GM19467 (cell line): ENCODE data around the gene ATP6V1G1.
A peak's percentile ranks its signal among the peaks of the same experiment; 100 is the strongest.

Experiments
- ATAC-seq: cut with Tn5 transposase; IDR thresholded peaks from one replicate; pipeline ENCODE4 v1.9.1; 2021; ENCODE audit warnings: mild to moderate bottlenecking, moderate library complexity; ENCODE audit not compliant: unreplicated experiment

ATP6V1G1 gene

DNA sequence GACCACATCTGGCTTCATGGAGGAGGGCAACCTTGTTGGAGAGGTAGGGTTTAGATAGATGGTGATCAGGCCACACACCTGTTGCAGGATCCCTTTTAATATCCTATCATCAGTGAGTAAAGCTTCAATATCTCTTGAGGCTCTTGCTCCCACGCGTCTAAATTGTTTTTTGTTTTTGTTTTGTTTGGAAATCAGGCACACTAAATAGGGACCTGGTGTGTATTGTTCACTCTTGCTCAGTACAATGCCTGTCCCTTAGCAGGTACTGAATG, 20.9 kb downstream of the ATP6V1G1 start:
- ATAC-seq, result no peak

DNA sequence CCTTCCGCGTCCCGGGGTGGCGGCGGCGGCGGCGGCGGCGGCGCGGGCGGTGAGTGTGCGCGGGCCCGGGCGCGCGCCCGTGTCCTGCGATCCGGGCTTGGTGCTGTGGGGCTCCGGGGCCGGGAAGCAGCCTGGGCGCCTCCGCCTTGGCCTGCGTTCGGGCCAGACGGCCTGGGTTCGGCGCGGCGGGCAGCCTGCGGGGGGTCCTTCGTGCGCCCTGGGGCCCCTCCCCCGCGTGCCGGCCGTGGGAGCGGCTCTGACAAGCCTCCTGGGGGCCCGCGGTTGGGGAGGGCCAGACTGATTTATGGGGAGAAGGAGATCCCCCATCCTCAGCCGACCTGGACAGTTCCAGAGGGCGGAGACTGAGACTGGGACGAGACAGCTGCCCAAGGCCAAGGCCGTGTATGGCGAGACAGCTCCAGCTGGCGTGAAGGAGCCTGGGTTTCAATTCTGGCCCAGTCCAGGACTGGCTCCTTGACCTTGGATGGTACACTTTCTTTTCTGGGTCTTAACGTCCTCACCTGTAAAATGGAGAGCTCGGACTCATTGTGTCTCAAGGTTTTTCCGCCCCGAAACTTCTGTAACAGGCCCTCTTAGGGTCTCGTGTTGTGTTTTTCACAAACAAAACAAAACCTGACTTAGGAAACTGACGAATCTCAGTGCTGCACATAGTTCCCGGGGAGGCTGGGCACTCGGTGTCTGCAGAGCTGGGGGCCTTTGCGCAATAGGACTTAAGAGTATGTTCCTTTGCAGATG, 24.1 kb downstream of the ATP6V1G1 start:
- peak; percentile 35 for ATAC-seq

DNA sequence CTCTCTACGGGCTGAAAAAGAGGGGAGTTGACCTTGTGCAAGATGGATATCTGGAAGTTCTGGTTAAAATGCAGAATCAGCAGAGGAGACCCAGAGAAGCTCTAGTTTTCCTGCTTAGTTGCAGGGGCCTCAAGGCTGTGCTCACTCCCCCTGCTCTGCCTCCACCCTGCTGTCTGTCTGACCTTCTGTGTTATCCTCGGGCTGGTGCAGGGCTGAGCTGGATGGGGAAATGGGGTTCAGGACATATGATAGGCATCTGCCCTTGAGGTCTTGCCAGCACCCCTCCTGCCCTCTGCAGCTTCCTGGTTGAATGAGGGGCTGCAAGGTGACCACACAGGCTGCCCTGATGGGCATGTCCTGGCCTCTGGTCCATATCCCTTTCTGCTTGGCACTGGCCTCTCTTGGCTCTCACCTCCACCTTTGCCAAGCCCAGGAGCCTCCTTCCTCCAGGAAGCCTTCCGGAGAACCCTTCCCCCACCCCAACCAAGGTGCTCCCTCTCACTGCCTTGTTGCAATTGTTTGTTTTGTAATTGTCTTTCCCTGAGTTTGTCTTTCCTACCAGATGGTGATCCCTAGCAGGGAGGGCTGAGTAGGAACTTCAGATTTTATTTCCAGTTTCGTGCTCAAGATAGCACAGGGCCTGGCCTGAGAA, 24.8 kb downstream of the ATP6V1G1 start:
- no peak for ATAC-seq

DNA sequence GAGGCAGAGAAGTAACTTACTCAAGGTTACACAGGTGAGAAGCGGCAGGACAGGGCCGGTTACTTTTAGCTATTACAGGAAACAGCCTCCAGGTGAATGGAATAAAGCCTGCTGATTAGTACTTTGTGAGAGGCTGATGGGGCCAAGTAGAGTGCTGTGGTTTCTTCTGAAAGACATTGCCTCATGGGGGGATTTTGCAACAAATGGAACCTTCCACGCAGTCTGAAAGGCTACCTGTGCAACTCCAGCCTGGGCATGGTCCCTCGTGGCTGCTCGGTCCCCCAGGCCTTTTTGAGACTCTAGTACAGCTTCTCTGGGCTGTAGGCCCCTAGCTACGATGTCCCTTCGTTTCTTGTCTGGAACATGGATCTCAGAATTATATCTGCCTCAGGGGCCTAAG, 25.5 kb downstream of the ATP6V1G1 start:
- ATAC-seq, result no peak

DNA sequence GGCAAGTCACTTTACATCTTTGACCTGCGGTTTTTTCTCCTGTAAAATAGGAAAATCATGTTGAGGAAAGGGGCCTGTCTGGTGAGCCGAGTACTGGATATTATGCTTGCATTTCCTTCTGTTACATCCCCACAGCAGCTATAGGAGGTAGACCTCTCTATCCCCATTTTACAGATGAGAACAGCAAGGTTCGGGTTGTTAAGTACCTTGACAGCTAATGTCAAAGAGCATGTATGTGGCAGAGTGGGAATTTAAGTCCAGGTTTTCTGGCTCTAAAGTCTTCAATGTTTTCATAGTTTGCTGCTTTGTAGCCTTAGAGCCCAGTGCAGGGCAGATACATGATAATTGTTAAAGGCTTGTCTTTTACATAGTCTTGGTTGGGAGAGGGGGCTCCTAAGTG, 26.4 kb downstream of the ATP6V1G1 start:
- ATAC-seq, result no peak

DNA sequence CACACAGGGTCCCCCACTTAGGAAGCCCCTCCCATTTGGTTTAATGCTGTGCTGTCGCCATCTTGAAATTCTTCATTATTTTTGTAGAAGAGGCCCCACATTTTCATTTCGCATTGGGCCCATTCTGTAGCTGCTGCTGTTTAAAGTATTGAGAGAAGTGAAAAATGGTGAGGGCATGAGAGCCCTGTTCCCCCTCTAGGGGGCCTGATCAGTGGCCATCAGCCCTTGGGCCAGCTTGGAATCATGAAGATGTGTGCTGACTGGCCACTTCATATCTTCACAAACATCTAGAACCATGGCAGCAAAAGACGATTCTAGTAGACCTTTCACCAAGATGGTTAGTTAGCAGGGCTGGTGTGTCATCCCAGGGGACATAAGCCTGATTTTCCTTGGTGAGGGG, 26.8 kb downstream of the ATP6V1G1 start:
- no peak for ATAC-seq

DNA sequence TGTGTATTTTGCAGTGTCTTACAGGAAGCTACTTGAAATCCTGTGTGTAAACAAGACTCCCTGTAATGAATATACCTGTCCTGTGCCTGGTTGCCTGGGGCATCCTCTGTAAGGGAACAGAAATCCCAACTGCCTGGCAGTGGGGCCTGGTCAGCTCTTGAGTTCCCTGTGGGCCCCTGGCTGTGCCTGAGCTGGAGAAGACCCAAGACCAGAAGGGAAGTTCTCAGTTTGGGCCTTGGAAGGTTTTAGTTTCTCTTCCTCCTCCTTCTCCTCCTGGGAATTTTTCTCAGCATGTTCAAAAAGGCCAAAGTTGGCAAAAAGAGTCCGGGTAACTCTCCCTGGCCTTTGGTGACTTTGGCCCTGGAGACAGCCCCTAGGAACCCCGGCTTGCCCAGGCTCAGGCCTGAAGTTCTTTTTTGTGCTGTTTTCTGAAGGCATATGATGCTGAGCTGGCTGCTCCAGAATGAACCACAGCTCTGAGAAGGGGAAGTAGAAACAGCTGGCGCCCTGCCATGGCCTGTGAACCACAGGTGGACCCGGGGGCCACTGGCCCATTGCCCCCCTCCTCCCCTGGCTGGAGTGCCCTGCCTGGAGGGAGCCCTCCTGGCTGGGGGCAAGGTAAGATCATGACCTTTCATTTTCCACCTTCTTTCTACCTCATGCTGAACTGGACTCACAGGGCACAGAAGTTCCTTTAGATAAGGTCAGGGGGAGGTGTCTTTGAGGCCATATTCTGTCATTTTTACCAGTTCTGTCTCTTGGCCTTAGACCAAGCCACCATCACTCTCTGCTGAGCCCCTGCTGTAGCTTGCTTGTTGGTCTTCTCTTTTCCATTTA, 29.3 kb downstream of the ATP6V1G1 start:
- ATAC-seq, result peak; percentile 62

DNA sequence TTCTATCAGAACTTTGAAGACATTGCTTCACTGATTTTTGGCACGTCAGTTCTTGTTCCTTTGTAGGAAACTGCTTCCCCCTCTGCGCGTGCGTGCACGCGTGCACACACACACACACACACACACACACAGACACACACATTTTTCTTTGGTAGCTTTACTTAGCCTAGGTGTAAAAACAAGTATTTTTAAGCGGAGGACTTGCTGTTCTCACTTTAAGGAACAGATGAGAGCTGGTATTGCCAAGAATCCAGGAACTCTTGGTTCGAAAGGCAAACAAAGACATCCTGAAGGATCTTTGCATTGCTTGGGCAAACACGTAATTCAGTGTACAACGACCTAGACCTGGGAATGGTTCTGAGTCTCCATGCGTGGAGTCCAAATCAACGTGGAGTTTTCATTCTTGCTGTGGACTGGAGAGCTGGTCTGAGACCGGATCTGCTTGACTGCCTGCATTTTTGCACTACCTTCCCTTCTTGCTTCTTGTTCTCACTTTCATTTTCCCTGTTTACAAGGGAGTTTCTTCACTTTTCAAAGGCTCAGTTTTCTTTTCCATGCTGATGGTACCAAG, 31.7 kb downstream of the ATP6V1G1 start:
- peak; percentile 40 for ATAC-seq

DNA sequence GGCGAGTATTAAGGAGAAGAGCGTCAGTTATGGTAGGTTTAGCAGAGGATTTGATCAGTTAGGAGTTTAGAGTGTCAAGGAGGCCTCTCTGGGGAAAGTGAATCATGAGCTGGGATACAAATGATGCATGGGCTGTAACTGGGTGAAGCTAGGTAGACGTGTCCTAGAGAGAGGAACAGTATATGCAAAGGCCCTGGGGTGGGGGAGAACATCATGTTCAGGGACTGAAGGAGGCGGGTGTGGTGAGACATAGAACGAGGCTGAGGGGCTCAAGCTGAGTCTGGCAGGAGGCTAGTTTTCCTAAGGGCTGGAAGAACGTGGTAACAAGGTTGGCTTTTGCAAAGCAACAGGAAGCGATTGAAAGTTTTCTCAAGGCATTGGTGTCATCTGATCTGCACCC, 34.0 kb downstream of the ATP6V1G1 start:
- no peak for ATAC-seq

DNA sequence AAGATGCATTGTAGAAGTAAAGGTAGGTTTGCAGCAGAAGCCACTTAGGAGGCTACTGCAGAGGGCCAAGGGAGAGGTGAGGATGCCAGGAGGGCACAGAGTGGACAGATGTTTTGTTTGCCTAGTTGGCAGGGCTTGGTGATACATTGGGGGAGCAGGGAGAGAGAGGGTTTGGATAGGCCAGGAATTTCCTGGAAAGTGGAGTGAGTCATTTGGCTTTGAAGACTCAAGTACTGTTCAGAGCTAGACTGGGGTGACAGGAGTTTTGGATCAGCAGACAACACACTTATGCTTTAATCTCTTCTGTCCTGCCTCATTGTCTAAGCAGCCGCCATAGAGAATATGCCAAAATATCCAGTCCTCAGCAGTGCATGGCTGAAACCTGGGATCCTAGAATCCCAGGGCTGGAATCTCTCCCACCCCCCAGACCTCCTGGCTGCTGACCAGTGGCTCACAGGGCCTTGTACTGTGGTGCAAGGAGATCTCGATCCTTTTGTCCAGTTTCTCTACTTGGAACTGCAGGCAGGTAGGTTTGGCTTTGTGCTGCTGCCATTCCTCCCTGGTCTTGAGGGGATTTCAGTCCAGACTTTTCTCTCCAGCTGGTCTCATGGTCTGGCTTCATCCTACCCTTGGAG, 34.5 kb downstream of the ATP6V1G1 start:
- no peak for ATAC-seq

DNA sequence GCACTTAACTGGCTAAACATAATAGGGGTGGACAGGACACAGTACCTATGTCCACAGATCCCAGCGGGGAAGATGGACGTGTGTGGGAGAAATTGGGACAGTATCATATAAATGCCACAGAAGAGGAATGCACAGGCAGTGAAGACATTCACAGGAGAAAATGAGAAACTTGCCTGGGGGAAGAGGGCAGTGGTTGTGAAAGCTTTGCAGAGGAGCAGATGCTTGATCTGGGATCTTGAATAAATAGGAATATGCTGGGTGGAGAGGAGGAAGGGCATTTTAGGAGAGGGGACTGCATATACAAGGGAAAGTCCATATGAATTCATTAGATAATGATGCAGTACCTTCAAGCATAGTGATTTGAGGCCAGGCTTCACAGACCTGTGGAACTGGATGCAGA, 37.1 kb downstream of the ATP6V1G1 start:
- no peak for ATAC-seq

DNA sequence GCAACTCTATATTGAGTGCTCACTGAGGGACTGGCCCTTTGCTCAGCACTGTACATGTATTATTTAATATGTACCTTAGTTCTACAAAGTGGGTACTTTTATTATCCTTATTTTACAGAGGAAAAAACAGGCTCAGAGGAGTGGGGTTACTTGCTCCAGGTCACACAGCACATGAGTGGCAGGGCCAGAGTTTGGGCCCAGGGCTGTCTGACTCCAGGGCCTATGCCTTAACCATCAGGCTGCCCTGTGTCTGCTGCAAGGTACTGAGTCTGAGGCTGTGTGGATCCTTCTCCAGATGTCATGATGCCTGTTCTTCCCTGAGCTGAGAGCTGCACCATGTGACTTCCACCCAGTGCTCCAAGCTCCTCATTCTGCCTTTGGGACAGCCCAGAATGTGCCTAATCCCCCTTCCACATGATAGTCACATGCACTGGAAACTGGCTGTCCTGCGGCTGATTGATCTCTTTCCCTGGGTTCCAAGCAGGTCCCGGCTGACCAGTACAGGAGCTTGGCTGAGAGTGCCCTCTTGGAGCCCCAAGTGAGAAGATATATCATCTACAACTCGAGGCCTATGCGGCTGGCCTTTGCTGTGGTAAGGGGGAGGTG, 38.9 kb downstream of the ATP6V1G1 start:
- ATAC-seq, result no peak

DNA sequence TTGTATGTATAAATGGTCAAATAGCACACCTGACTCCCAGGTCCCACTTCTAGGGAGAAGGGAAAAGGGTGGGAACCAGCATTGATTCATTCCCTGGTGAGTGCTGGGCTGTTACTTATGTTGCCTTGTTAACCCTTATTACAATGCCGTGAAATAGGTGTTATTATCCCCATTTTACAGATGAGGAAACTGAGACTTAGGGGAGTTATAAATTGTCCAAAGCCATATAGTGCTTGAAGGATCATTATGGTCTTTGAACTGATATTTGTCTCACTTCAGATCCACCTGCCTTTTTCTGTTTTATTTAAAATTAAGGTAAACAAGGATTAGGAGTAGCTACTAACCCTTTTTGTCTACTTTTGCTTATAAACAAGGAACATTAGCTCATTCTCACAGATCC, 40.0 kb downstream of the ATP6V1G1 start:
- ATAC-seq, result no peak

DNA sequence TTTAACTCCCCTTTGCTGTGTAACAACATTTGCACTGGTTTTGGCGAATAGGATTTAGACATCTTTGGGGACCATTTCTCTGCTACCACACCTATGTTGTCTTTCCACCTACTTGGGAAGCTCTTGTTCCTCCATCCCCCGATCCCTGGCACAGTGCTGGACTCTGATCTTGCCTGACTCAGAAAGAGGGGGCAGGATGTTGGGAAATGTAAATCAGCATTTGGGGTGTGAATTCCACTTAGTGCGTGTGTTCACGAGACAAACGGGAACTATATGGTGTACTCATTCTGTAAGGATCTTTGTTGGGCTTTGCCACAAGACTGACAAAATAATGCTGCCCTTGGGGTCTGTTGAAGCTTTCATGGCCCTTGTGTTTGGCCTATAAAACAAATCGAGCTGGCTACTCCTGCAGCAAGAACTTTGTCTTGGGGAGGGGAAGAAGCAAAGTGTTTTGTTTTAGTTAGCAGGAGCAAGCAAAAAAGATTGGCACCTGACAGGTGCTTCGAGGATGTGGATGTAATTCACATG, 42.1 kb downstream of the ATP6V1G1 start:
- no peak for ATAC-seq

DNA sequence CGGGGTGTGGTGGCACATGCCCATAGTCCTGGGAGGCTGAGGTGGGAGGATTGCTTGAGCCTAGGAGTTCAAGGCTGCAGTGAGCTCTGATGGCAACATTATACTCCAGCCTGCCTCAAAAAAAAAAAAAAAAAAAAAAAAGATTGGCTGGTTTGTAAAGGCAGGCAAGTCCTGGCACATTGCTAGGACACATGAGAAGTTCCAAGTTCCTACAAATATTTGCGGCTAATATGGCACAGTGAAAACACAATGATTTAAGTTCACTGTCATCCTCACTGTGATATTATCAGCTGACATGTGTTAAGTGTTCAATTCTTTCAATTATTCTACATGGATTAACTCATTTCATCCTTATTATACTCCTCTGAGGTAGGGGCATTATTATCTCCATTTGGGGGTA, 43.6 kb downstream of the ATP6V1G1 start:
- ATAC-seq, result no peak

DNA sequence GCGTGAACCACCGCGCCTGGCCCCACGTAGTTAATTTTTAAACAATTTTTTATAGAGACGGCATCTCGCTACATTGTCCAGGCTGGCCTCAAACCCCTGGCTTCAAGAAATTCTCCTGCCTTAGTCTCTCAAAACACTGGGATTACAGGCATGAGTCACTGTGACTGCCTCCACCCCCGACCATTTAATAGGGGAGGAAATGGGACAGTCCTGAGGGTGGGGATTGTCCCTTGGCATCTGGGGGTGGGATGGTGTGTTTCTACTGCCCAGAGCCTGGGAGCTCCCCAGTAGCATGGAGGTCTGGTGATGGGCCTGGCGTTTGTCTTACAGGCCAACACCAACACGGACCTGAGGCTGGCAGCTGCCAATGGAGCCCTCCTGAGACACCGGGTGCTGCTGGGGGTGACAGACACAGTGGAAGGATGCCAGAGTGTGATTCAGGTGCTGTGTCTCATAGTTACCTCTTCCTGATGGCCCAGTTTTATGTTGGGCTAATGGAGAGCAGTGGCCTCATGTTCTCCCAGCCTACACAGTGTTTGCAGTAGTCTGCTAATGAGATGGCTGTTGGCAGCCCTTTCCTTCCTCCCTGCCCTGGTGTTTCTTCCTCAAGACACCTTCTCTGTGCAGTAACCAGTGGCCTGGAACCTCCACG, 46.0 kb downstream of the ATP6V1G1 start:
- ATAC-seq, result no peak

DNA sequence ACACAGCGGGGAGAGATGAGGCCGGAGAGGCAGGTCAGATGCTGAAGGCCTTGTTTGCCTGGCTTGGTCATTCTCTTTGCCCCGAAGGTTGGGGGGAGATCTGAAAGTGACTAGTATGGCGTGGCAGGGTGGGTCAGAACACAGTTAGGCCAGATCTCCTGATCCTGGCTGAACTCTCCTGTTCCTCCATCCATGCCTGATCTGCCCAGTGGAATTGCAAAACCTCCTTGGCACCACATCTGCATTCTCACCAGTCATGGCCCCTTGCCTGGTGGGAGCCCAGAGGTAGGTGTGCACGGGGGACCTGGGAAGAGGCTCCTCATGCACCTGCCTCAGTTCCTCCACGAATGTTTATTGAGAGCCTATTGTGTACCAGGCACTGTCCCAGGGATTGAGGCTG, 46.8 kb downstream of the ATP6V1G1 start:
- no peak for ATAC-seq

DNA sequence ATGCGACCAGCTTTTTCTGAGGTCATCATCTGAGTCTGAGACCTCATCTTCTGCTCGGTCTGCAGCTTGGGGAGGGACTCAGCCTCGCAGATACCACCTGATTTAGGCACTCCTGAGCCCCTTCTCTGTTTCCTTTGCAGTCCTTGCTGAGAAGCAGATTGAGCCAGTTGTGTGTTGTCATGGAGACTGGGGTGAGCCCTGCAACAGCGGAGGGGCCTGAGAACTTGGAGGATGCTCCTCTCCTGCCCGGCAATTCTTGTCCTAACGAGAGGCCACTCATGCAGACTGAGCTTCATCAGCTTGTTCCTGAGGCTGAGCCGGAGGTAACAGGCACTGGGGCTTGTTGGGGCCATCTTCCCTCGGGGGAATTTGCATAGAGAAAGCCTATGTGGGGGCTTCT, 50.8 kb downstream of the ATP6V1G1 start:
- no peak for ATAC-seq

DNA sequence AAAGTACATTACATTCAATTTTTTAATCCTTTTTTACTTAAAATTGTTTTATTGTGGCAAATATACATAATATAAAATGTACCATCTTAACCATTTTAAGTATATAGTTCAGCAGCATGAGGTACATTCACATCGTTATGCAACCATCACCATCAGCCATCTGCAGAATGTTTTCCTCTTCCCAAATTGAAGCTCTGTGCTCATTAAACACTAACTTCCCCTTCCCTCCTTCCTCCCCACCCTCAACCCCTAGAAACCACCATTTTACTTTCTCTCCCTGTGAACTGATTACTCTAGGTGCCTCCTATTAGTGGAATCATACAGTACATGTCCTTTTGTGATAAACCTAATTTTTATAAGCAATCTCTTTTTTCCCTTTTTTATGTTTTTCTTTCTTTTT, 54.4 kb downstream of the ATP6V1G1 start:
- no peak for ATAC-seq

DNA sequence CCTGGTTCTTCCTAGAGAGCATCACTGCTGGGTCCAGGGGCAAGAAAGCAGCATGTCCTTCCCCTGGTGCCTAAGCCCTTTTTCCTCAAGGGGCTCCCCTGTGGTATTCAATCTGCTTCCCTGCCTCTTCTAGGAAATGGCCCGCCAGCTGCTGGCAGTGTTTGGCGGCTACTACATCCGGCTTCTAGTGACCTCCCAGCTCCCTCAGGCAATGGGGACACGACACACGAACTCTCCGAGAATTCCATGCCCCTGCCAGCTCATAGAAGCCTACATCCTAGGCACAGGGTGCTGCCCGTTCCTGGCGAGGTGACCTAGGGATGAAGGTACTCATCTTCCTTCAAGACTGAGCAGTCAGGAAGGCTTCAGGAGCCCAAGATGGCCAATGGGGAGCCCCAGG, 55.4 kb downstream of the ATP6V1G1 start:
- ATAC-seq, result no peak
